Ovary (tissue), 3 donors: ENCODE data around the gene HHEX.
"Not testable (repeated sequence)": the region's sequence is repeated elsewhere in the genome, so short reads cannot be mapped to it uniquely, and the experiment has no call there.

Experiments used
- CTCF ChIP-seq, 3 donors: fragments of 450-650 bp in 2 of 3; fragments of 200-600 bp in 1 of 3; IDR thresholded peaks; one replicate each; pipeline versions ENCODE4 v1.5.1 to v1.8.0; 2016 to 2022; ENCODE audit warnings: antibody characterized with exemption in 3 of 3, mild to moderate bottlenecking in 1 of 3
- EP300 ChIP-seq: sonication (generic); formaldehyde crosslinking; IDR thresholded peaks from one replicate; pipeline ENCODE4 v1.6.1; 2017; ENCODE audit warnings: antibody characterized with exemption
- POLR2A ChIP-seq: fragments of 450-650 bp; IDR thresholded peaks from one replicate; pipeline ENCODE4 v1.6.1; 2017; ENCODE audit warnings: antibody characterized with exemption, mild to moderate bottlenecking, moderate library complexity
- donor health status: DM: no; HTN: no; CAD: no.

- TF ChIP-seq CTCF (IDR thresholded peaks at IDR 0.05); POLR2A; EP300: not testable (repeated sequence)
These were observed 38.9 kb upstream of the HHEX start for GRCh38 chr10:92650864-92651263.
